GM23338 (cell line): ENCODE measurements around the gene AGXT. TPM values are rescaled to one million over a fixed set of nuclear protein-coding genes. Genes with fewer than 3 reads are reported as not detected.

Experiments used
- ATAC-seq: fragments of 200-7000 bp; cut with Tn5 transposase; 3 replicates; pipeline ENCODE4 v1.9.1; 2020
- DNase-seq: peaks from one replicate; pipeline ENCODE4 v3.0.0-alpha.2; 2015; ENCODE audit warnings: low spot score
- H2AFZ ChIP-seq: fragments of 200-600 bp; sonication (generic); 2 replicates; pipeline ENCODE4 v1.8.0; 2016; ENCODE audit warnings: antibody characterized with exemption, mild to moderate bottlenecking, moderate library complexity
- H3F3A ChIP-seq: fragments of 200-600 bp; sonication (generic); replicated peaks from 2 replicates; pipeline ENCODE4 v1.8.0; 2017; ENCODE audit warnings: antibody characterized with exemption, mixed run types, low read depth
- H3K27ac ChIP-seq: fragments of 200-600 bp; sonication (generic); 2 replicates; pipeline ENCODE4 v1.6.1; 2016; ENCODE audit warnings: low read depth
- H3K27me3 ChIP-seq: fragments of 200-600 bp; sonication (generic); 2 replicates; pipeline ENCODE4 v1.8.0; 2016; ENCODE audit warnings: mild to moderate bottlenecking, mixed run types, moderate library complexity; ENCODE audit not compliant: insufficient read depth
- H3K36me3 ChIP-seq: fragments of 200-600 bp; sonication (generic); 2 replicates; pipeline ENCODE4 v1.8.0; 2016; ENCODE audit warnings: mild to moderate bottlenecking; ENCODE audit not compliant: insufficient read depth
- H3K4me1 ChIP-seq: fragments of 200-600 bp; sonication (generic); 2 replicates; pipeline ENCODE4 v1.8.0; 2016; ENCODE audit warnings: mild to moderate bottlenecking, moderate library complexity; ENCODE audit not compliant: insufficient read depth
- H3K4me2 ChIP-seq: fragments of 200-600 bp; sonication (generic); 2 replicates; pipeline ENCODE4 v1.7.1; 2017; ENCODE audit warnings: mixed run types
- H3K4me3 ChIP-seq: fragments of 200-600 bp; sonication (generic); 2 replicates; pipeline ENCODE4 v1.6.1; 2016; ENCODE audit warnings: mixed run types
- H3K79me2 ChIP-seq: fragments of 200-600 bp; sonication (generic); replicated peaks from 2 replicates; pipeline ENCODE4 v1.8.0; 2017; ENCODE audit warnings: mild to moderate bottlenecking; ENCODE audit not compliant: insufficient read depth
- H3K9me2 ChIP-seq: fragments of 200-600 bp; sonication (generic); 2 replicates; pipeline ENCODE4 v1.8.0; 2017; ENCODE audit not compliant: insufficient read depth
- H4K20me1 ChIP-seq: fragments of 200-600 bp; sonication (generic); replicated peaks from 2 replicates; pipeline ENCODE4 v1.8.0; 2017; ENCODE audit warnings: mild to moderate bottlenecking; ENCODE audit not compliant: insufficient read depth
- H3K27ac Mint-ChIP-seq: 2 replicates; pipeline ENCODE4 v1.8.0; 2020; ENCODE audit warnings: inconsistent platforms, mild to moderate bottlenecking, moderate library complexity, mixed read lengths
- H3K27me3 Mint-ChIP-seq: 3 replicates; pipeline ENCODE4 v1.8.0; 2022; ENCODE audit warnings: low read depth, mild to moderate bottlenecking, moderate library complexity, mixed read lengths, inconsistent platforms; ENCODE audit not compliant: insufficient read depth, poor library complexity
- H3K36me3 Mint-ChIP-seq: 3 replicates; pipeline ENCODE4 v1.8.0; 2021; ENCODE audit warnings: low read depth, mild to moderate bottlenecking, inconsistent platforms, moderate library complexity, mixed read lengths
- H3K4me1 Mint-ChIP-seq: 3 replicates; pipeline ENCODE4 v1.8.0; 2020; ENCODE audit warnings: mild to moderate bottlenecking, inconsistent platforms, mixed read lengths
- H3K4me3 Mint-ChIP-seq: 3 replicates; pipeline ENCODE4 v1.8.0; 2021; ENCODE audit warnings: moderate library complexity, mild to moderate bottlenecking, inconsistent platforms, mixed read lengths
- H3K9me3 Mint-ChIP-seq: 3 replicates; pipeline ENCODE4 v1.8.0; 2020; ENCODE audit warnings: moderate library complexity, mild to moderate bottlenecking, inconsistent platforms, mixed read lengths
- CREB1 ChIP-seq: fragments of 250-450 bp; sonication (Bioruptor Pico); IDR thresholded peaks from 2 replicates; pipeline ENCODE4 v1.5.0; 2020; ENCODE audit warnings: low read depth, mild to moderate bottlenecking, moderate library complexity
- CTCF ChIP-seq, 2 experiments: fragments of 200-600 bp in 1 of 2; sonication (generic) in 1 of 2; conservative IDR thresholded peaks; 2 replicates each; pipeline versions ENCODE4 v1.5.1 to v1.6.1; 2016 to 2017; ENCODE audit warnings: antibody characterized with exemption in 2 of 2, low read depth in 2 of 2, mild to moderate bottlenecking in 2 of 2, moderate library complexity in 1 of 2
- EZH2 ChIP-seq: fragments of 200-600 bp; sonication (generic); IDR thresholded peaks from one replicate; pipeline ENCODE4 v1.8.0; 2017; ENCODE audit warnings: antibody characterized with exemption, mild to moderate bottlenecking, low read depth; ENCODE audit not compliant: unreplicated experiment
- EZH2phosphoT487 ChIP-seq: fragments of 200-600 bp; sonication (generic); IDR thresholded peaks from one replicate; pipeline ENCODE4 v1.8.1; 2018; ENCODE audit warnings: antibody characterized with exemption; ENCODE audit not compliant: unreplicated experiment
- NANOG ChIP-seq: IDR thresholded peaks from 2 replicates; pipeline ENCODE4 v1.6.1; 2016; ENCODE audit warnings: antibody characterized with exemption, borderline replicate concordance
- POLR2AphosphoS5 ChIP-seq: IDR thresholded peaks from 2 replicates; pipeline ENCODE4 v1.6.1; 2016; ENCODE audit warnings: antibody characterized with exemption, low read depth
- STAT1 ChIP-seq: IDR thresholded peaks from one replicate; pipeline ENCODE4 v1.6.1; 2016; ENCODE audit warnings: antibody characterized with exemption; ENCODE audit not compliant: unreplicated experiment
- ZNF331 ChIP-seq: fragments of 250-450 bp; sonication (Bioruptor Pico); IDR thresholded peaks from 2 replicates; pipeline ENCODE4 v1.5.0; 2020; ENCODE audit warnings: low read depth, mild to moderate bottlenecking, moderate library complexity
- polyA plus RNA-seq: library from polyadenylated mRNA; unstranded; fragments of >200 nt; fragmentation: Nextera tagmentation; extraction: Ambion mirVana; gene quantifications from 2 replicates; pipeline ENCODE4 v1.2.1, GENCODE V29; 2016
- total RNA-seq: library from RNA; depleted of rRNA; stranded (reverse); fragments of >200 nt; shearing (Covaris generic); gene quantifications from 2 replicates; pipeline ENCODE4 v1.2.3, GENCODE V29; 2014

AGXT gene
- total and polyA plus RNA-seq, 2 experiments from 2014 or later: not detected

GRCh38 chr2:240831594-240832204 lies 36.9 kb upstream of the AGXT start:
- H3K4me3 ChIP-seq: peak overlapping the region; percentile 90
- H3K4me3 Mint-ChIP-seq: peak overlapping the region; percentile 80
- TF ChIP-seq CREB1 (CRISPR knock-in tag) (no peak), STAT1 (no peak), ZNF331 (CRISPR knock-in tag) (no peak)
- peak overlapping the region; percentile 100 for H2AFZ ChIP-seq
- DNase-seq: peak; percentile 41
- H4K20me1 ChIP-seq: no peaks in the 10 kb centered on the region
- H3K4me1 Mint-ChIP-seq: no peaks in the 10 kb centered on the region; the same call in 2 of the 3 replicates
- H3K27me3 Mint-ChIP-seq: peaks cover 15% of the 10 kb centered on the region
- peak overlapping the region; percentile 99 for H3K4me2 ChIP-seq
- H3K79me2 ChIP-seq: no peaks in the 10 kb centered on the region
- no peaks in the 10 kb centered on the region for H3K9me3 Mint-ChIP-seq
- no peaks in the 10 kb centered on the region for H3K36me3 ChIP-seq
- peaks cover 3% of the 10 kb centered on the region; the same call in 1 of the 2 replicates for H3K4me1 ChIP-seq
- H3K36me3 Mint-ChIP-seq: no peaks in the 10 kb centered on the region
- H3K27me3 ChIP-seq: peaks cover 35% of the 10 kb centered on the region
- no peaks in the 10 kb centered on the region for H3K9me2 ChIP-seq
- no peaks in the 10 kb centered on the region for H3F3A ChIP-seq
- H3K27ac Mint-ChIP-seq: no peak overlapping the region
- peak; percentile 76 for ATAC-seq
- H3K27ac ChIP-seq: no peak overlapping the region

GRCh38 chr2:240832205-240832727 lies 36.4 kb upstream of the AGXT start:
- H3K4me2 ChIP-seq: peak overlapping the region; percentile 99
- 0 out of 2 replicates have a peak, but pooled peaks have one; percentile 50 for TF ChIP-seq POLR2AphosphoS5
- TF ChIP-seq EZH2phosphoT487: no peak
- peaks cover 35% of the 10 kb centered on the region for H3K27me3 ChIP-seq
- no peak overlapping the region for H3K27ac ChIP-seq
- H3K4me1 ChIP-seq: peaks cover 3% of the 10 kb centered on the region; the same call in 1 of the 2 replicates
- H3F3A ChIP-seq: no peaks in the 10 kb centered on the region
- Mint-ChIP-seq H3K4me1 (no peaks in the 10 kb centered on the region; the same call in 2 of the 3 replicates), H3K36me3 (no peaks in the 10 kb centered on the region), H3K9me3 (no peaks in the 10 kb centered on the region), H3K27me3 (peaks cover 15% of the 10 kb centered on the region), H3K4me3 (peak overlapping the region; percentile 80; the same call in 2 of the 3 replicates), H3K27ac (no peak overlapping the region)
- no peaks in the 10 kb centered on the region for H4K20me1 ChIP-seq
- H3K79me2 ChIP-seq: no peaks in the 10 kb centered on the region
- ATAC-seq (peak; percentile 86), DNase-seq (peak; percentile 98)
- H3K4me3 ChIP-seq: peak overlapping the region; percentile 90
- H2AFZ ChIP-seq: peak overlapping the region; percentile 100
- H3K9me2 ChIP-seq: no peaks in the 10 kb centered on the region
- no peaks in the 10 kb centered on the region for H3K36me3 ChIP-seq

GRCh38 chr2:240832921-240833494 lies 35.6 kb upstream of the AGXT start:
- no peaks in the 10 kb centered on the region for H3K79me2 ChIP-seq
- ATAC-seq (no peak), DNase-seq (no peak)
- Mint-ChIP-seq H3K27ac (no peak overlapping the region), H3K27me3 (peaks cover 15% of the 10 kb centered on the region), H3K4me3 (no peak overlapping the region), H3K4me1 (no peaks in the 10 kb centered on the region; the same call in 2 of the 3 replicates), H3K9me3 (no peaks in the 10 kb centered on the region), H3K36me3 (no peaks in the 10 kb centered on the region)
- H3K36me3 ChIP-seq: no peaks in the 10 kb centered on the region
- peaks cover 35% of the 10 kb centered on the region for H3K27me3 ChIP-seq
- peak overlapping the region; percentile 55 for H3K4me2 ChIP-seq
- H3K4me1 ChIP-seq: peaks cover 3% of the 10 kb centered on the region; the same call in 1 of the 2 replicates
- H4K20me1 ChIP-seq: no peaks in the 10 kb centered on the region
- no peaks in the 10 kb centered on the region for H3F3A ChIP-seq
- no peak overlapping the region for H3K27ac ChIP-seq
- peak overlapping the region; percentile 32; the same call in 1 of the 2 replicates for H3K4me3 ChIP-seq
- H3K9me2 ChIP-seq: no peaks in the 10 kb centered on the region
- no peak overlapping the region for H2AFZ ChIP-seq
- no peak for TF ChIP-seq NANOG
- TF ChIP-seq STAT1: no peak
- TF ChIP-seq EZH2: no peak
- TF ChIP-seq ZNF331 (CRISPR knock-in tag): no peak
- TF ChIP-seq CTCF (conservative IDR thresholded peaks at IDR 0.05; ENCODE audit: low read depth in 2 of 2): no peak
